DND-41 (cell line): ENCODE results near the gene EIF4EBP2.

ENCODE experiments used
- CTCF ChIP-seq: IDR thresholded peaks from 2 replicates; pipeline ENCODE4 v1.5.1; 2012; ENCODE audit warnings: borderline replicate concordance, low read length, moderate library complexity, mild to moderate bottlenecking; ENCODE audit not compliant: poor library complexity, severe bottlenecking; ENCODE audit errors: extremely low read depth
- EZH2 ChIP-seq: IDR thresholded peaks from 3 replicates; pipeline ENCODE4 v1.6.1; 2012; ENCODE audit warnings: borderline replicate concordance, low read depth, mild to moderate bottlenecking, moderate library complexity, low read length, inconsistent platforms; ENCODE audit not compliant: severe bottlenecking

DNA sequence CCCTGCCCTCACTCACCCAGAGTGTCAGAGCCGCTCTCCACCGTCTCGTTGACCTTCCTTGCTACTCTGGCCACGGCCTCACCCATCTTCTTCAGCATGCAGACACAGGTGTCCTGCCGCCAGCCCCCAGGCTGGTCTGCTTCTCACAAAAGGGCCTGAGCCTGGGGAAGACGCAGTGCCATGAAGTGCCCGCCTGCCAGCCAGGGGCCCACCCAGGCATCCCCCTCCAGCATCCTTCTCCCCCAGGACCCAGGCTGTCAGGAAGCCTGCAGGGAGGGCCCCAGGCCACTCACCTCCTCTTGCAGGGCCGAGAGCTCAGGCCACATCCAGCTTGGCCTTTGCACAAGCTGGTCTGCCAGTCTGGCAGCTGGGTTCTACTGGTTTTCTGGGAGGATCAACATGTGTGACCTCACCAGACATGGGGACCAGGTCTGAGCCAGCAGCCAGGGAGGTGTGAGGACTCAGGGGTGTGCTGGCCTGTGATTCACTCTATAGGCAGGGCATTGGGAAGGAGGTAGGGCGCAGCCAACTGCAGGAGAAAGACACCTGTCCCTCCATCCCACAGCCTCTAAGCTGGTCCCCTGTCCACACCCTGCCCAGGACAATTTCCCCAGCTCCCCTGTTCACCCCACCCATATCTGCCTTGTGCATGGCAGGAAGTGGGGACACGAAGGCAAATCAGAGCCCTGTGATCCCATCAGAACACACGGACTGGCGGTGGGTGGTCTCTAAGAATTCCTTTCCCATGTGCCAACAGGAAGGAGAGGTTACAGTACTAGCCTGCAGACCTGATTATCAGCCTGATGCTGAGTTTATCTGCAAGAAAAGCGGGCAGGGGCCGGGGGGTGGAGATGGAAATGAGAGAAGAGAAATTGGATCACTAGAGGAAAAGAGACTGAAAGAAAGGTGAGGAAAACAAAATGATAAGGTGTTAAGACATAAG lies 27.2 kb upstream of the EIF4EBP2 start:
- no peak for TF ChIP-seq CTCF
- TF ChIP-seq EZH2: no peak
